ELR (cell line): ENCODE results near the gene KANK2.
"Not testable (repeated sequence)": the region's sequence is repeated elsewhere in the genome, so short reads cannot be mapped to it uniquely, and the experiment has no call there.

ENCODE experiments used
- DNase-seq: peaks from one replicate; pipeline ENCODE4 v3.0.0-alpha.2; 2015; ENCODE audit warnings: low read depth

Gene KANK2

DNA sequence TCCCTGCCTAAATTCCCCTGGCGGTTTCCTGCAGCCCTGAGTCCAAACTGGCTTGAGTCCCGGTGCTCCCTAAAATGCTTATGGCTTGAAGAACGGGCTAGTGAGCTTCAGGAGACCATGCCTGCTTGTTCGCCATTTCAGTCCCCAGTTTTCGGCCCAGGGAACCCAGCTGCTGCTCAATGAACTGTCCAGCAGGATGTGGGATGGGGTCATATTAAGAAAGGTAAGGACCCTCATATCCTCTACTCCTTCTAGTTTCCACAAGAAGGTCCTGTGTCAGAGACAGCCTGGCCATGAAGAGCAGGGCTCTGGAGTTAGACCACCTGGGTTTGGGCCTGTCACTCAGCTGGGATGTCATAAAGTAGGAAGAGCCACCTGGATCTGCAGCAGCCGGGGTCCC, 24.8 kb downstream of the KANK2 start:
- DNase-seq = no peak

DNA sequence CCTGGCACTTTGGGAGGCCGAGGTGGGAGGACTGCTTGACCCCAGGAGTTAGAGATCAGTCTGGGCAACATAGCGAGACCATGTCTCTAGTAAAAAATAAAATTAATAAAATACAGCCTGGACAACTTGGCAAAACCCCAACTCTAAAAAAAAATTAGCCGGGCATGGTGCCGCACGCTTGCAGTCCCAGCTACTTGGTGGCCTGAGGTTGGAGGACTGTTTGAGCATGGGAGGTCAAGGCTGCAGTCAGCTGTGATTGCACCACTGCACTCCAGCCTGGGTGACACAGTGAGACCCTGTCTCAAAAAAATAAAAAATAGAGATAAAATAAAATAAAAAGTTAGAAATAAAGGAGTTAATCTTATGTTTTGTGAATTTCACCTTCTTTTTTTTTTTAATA, 26.2 kb downstream of the KANK2 start:
- DNase-seq = no peak

DNA sequence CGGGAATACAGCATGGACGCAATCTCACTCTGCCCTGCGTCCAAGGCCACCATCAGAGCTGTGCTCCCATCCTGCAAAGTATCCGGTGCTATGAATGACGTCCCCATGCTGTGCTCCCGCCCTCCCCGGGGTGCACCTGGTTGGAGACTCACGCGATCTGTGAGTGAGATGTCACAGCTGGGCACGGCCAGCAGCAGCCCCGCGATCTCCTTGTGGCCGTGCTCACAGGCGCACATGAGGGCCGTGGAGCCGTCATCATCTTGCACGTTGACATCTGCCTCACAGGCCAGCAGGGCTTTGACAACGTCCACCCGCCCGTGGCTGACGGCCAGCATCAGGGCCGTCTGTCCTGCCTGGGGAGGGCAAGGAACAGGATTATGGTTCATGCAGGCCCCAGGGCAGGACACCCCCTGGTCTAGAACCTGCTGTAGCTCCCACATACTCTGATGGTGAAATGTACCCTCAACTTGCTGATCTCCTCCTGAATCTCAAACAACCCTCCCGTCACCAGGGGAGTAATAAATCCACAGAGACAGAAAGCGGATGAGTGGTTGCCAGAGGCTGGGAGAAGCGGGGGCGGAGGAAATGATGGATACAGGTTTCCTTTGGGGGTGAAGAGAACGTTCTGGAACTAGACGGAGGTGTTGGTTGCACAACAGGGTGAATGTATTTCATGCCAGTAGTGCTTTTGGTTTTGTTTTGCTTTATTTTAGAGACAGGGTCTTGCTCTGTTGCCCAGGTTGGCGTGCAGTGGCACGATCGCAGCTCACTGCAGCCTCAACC, 27.3 kb downstream of the KANK2 start:
- DNase-seq = no peak

DNA sequence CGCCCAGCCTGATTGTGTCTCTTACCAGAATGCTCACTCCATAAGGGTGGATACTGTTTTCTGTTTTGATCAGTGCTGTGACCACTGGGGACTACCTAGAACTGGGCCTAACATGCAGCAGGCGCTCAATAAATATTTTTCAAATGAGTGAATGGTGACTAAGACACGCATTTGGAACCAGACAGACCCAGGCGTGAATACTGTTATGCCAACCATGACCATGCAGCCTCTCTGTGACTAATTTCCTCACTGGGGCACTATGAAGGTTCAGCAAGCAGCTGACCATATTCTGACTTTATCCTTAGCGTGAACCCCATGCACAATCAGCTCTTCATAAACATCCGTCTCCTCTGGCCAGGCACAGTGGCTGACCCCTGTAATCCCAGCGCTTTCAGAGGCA, 28.8 kb downstream of the KANK2 start:
- DNase-seq = peak; percentile 99

DNA sequence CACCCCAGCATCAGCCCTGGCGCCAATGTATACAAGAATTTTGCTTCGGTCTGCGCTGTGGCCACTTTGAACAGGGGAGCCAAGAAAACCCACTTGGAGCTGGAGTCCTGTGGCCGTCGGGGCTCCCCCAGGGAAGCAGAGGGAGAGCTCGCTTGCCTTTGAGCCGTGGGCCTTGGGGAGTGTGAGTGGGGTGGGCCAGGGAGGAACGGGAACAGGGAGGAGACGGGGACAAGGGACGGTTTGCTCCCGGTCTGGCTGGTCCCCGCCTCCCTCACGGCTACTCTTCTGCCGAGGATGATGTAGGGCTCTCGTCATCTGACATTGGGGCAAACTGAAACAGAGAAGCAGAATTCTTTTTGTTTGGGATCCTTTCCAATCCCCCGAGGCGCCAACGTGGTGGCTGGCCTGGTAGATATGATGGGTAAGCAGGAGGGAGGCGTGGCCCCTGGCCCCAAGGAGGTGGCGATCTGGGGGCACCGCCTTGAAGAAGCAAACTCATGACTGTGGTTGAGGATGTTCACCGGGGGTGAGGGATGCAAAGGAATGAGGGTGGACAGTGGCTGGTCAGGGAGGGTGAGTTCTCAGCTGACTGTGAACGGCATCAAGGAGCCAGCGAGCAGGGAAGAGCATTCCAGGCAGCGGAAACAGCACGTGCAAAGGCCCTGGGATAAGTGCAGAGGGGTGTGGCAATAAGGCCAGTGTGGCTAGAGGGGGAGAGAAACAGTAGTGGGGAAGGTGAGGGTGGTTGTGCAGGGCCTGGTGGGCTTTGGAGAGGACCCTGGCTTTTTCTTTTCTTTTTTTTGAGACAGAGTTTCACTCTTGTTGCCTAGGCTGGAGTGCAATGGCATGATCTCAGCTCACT, 30.8 kb downstream of the KANK2 start:
- peak; percentile 94 for DNase-seq

DNA sequence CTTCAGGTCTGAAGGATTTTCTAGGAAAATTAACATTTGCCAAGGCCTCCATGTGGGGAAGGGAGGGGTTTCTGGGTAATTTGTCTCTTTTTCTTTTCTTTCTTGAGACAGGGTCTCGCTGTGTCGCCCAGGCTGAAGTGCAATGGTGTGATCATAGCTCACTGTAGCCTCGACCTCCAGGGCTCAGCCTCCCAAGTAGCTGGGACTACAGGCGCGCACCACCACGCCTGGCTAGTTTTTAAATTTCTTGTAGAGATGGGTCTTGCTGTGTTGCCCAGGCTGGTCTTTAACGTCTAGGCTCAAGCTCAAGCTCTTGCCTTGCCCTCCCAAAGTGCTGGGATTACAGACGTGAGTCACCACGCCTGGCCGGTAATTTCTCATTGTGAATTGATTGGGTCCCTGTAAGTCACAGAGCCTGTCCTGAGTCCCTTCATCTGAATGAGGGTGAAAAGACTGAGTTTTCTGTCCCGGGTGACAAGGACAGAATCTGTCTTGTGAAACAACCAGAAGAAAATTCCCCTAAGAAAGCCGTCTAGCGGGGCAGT, 31.8 kb downstream of the KANK2 start:
- peak; percentile 60 for DNase-seq

DNA sequence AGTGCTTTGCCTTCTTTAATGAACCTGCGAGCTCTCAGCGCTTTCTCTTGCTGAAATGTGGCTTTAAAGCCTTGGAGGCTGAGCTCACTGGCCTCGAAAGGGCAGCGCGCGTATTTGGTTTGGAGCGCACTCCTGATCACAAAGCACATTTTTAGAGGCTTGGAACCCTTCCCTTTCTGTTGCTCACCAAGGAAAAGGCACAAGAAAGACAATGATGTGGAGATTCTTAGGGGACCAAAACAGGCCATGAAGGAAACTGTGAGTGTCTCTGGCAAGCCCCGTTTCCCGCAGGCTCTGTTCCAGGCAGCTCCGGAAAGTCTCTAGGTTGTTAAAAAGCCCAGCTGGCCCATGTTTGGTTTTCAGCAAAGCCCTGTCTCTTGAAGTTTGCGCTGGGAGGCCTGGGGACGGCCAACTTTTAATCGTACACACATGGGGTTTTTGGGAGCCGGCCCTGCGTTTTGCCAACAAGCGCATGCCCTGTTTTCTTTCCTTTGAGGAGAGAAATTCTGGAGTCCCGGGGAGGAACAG, 32.4 kb downstream of the KANK2 start:
- no peak for DNase-seq

DNA sequence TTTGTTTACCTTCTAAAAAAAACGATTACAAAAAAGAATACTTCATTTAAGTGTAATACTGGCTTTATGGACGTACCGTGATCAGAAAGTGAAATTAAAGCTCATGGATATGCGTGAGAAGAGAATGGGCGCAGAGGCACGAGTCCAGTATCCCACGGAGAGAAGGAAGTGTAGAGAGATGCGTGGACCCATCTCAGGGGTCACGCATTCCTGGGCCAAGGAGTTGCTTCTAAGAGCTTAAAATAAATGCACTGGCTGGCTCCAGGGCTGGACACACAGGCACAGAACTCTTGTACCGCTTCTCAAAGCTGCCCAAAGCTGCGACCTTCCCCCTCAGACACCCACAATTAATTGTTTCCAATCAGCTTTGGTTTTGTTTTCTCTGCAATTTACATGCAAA, 33.0 kb downstream of the KANK2 start:
- DNase-seq = no peak

DNA sequence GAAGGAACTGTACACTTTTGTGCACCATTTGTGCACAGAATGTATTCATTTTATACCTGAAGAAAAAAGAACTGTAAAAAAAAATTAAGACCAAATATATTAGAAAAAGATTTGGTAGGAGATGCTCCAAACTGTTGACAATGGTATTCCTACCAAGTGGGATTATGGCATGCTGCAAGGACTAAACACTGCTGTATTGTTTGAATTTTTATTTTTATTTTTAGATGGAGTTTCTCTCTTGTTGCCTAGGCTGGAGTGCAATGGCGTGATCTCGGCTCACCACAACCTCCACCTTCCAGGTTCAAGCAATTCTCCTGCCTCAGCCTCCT, 36.9 kb downstream of the KANK2 start:
- not testable (repeated sequence) for DNase-seq

DNA sequence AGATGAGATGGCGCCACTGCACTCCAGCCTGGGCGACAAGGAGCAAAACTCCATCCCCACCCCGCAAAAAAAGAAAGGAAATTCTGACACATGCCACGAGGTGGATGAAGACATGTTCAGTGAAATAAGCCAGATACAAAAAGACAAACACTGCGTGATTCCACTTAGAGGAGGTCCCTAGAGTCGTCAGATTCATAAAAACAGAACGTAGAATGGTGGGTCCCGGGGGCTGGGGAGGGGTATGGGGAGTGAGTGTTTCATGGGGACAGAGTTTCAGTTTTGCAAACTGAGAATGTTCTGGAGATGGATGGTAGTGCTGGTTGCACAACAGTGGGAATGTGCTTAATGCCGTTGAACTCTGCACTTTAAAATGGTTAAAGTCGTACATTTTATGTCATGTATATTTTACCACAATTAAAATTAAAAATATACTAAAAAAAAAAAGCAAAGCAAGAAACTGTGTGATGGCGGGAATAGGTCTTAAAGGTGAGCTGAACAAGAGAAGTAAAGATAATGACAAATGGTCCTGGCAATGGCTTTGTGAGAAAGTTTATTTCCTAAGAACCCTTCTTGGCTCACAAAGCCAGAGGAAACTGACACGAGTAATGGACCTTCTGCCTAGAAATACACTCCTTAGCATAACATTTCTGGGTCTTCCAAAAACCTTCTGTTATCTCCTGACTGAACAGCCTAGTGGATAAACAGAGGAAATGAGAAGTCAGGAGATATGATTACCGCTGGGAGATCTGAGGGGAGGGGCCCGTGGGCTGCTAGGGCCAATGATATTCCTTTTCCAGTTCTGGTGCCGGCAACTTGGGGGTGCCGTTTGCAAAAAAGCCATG, 37.5 kb downstream of the KANK2 start:
- peak; percentile 30 for DNase-seq

DNA sequence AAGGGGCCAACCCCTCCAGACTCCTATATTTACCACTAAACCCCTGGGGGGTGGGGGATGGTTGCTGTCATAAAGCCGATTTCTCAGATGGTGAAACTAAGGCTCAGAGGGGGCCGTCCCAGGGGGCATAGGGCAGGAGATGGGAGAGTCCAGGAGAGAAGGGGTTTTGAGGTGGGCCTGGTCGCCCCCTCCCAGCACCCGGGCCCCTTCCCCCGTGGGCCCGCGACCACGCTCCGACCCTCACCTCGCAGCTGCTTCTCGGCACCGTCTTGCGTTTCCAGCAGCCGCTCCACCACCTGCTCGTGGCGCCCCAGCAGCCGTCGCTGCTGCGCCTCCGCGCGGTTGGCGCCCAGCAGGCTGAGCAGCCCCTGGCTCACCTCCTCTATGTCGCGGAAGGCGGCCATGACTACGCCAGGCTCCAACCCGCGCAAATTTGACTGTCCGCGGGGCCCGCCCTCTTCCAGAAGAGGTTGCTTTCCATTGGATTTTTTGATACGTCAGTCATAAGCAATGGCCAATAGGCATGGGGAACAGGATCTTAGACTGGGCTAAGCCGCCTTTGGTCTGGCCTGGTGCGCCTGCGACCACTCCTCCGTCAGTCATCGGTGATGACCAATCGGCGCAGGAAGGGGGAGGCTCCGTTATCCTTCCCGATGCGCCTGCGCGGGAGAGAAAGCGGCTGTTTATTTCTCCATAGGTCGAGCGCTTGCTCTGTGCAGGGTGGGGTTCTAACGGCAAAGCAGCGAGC, 41.8 kb downstream of the KANK2 start, which contains the start of gene SPC24:
SPC24 (minus strand) TSS at position 410 of the 748 bp plus-strand sequence; CDS start at position 404, 6 bp downstream.
- peak; percentile 99 for DNase-seq

DNA sequence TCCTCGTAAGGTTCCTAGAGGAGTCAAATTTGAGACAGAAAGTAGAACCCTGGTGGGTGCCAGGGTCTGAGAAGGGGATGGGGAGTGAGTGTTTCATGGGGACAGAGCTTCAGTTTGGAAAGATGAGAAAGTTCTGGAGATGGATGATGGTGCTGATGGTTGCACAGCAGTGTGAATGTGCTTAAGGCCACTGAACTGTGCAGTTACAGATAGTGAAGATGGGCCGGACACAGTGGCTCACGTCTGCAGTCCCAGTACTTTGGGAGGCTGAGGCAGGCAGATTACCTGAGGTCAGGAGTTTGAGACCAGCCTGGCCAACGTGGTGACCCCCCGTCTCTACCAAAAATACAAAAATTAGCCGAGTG, 42.7 kb downstream of the KANK2 start:
- DNase-seq = no peak

DNA sequence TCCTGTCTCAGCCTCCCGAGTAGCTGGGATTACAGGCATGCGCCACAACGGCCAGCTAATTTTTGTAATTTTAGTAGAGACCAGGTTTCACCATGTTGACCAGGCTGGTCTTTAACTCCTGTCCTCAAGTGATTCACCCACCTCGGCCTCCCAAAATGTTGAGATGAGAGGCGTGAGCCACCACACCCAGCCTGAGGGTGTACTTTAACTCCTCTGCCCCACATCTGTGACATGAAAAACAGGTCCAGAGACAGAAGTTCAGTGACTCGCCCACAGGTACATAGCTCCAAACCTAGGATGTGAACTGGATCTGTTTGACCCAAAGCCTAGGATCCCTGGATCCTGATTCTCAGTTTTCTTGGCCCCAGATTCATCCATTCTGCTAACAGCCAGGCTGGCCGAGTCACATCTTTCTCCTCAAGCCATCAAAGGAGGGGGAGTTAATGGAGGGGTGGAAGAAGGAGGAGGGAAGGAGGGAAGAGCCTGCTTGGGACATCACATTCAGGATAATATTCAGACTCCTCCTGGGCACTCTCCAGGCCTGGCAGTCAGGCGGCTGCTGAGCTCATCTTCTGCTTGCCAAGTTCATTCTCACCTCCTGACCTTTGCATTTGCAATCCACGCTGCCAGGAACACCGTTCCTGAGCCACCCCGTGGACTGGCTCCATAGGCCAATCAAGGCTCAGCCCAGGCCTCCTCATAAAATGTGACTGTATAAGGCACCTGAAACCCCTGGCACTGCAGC, 44.9 kb downstream of the KANK2 start:
- peak; percentile 40 for DNase-seq

DNA sequence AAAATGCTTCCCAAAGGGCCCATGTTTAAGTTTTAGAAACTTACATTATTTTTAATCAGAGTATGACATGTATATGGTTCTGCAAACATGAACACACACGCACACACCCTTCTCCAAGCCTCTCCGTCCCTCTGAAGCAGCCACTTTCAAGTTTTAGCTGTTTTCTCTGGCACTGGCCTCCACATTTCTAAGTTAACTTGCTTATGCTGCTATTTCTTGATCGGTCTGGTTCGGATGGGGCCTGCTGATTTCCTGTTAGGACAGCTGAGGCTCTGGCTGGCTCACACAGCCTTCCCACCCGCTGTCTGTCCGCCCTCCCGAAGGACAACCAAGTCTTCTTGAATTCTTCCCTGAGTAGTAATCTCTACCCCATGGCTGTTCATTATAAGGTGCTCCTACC, 46.2 kb downstream of the KANK2 start:
- no peak for DNase-seq

DNA sequence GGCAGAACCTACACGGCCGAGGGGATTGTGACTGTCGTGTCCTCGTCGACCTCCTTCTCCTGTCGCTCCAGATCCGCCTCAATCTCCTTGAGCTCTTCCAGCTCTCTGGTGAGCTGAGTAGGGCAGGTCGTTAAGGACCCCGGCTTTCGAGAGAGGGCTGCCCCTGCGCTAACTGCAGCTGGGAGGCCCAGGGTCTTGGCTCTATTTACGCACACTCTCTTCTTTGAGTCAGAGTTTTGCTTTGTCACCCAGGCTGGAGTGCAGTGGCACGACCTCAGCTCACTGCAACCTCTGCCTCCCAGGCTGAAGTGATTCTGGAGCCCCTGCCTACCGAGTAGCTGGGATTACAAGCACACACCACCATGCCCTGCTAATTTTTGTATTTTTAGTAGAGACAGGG, 49.3 kb downstream of the KANK2 start:
- DNase-seq = no peak

DNA sequence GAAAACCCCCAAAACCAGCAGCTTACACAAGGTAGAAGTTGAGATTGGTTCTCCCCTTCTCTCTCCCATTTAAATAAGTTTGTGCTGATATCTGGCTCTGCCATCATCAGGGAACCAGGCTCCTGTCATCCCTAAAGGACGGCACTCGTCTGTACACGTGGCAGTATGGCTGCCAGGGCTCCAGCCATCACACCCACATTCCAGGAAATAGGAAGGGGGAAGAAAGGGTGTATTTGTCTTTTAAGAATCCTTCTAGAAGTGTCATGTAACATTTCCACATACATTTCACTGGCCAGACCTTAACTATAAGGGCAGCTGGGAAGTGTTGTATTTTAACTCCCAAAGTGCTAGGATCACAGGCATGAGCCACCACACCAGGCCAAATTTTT, 51.8 kb downstream of the KANK2 start:
- DNase-seq = no peak

DNA sequence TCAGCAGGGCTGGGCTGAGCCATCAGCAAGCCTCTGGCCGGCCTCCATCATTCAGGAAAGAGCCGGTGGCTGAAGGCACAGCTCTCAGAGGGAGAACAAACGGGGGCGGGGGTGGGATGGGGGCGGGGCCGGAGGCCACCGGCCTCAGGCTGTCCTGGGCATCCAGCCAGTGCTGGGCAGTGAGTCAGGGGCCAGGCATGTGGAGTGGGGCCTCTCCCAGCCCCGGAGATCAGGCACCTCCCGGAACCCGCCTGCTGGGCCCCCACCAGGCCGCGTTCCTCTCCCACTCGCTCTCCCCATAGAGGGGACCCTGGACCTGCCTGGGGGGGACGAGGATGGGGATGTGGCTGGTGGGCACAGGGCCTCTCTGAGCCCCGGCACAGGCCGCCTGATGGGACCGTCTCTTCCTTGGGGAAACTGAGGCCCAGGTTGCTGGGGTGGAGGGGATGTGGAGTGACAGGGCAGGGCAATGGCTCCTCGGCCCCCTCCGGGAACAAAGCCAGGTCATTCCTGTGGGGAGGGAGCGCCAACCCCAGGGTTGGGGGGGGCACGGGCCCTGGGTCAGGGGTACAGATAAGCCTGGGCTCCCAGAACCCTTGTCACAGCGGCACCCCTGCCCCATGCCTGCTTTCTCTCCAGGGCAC, 54.7 kb downstream of the KANK2 start:
- DNase-seq = peak; percentile 96

DNA sequence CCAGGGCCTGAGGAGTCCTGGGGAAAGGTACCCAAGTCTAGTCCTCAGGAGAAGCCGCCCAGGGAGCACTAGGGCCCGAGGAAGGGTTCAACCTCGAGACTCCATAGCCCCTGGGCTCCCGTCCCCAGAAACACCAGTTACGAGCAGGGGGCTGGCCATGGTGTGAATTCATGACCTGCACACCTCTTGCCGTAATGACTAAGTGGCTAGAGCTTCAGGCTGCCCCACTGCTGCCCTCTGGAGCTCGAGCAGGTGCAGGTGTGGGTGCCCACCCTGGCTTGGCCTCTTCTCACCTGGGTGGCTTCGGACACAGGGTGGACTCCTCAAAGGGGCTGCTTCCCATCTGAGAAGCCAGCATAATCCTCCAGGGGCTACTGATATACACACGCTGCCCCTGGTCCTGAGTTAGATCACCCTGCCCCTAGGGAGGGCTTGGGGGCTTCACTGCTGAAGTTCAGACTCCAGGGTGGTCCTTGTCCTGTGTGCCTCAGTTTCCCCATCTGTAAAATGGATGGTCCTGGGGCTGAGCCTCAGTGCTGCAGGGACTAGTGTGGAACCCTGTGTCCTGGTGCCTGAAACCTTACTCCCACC, 55.3 kb downstream of the KANK2 start:
- no peak for DNase-seq

DNA sequence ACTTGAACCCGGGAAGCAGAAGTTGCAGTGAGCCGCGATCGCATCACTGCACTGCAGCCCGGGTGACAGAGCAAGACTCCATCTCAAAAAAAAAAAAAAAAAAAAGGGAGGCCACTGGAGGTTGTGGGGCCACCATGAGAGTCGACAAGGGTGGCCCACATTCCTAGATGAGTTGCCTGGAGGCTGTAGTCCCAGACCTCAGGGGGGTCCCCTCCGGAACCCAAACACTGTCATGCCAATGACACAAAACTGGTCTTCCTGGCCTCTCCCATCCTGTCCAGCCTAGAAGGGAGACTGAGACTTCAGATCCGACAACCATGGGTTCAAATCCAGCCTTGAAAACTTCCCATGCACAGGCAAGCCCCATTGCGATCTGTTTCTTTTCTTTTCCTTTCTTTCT, 56.4 kb downstream of the KANK2 start:
- no peak for DNase-seq
